Globus pallidus (tissue), 1 donor: ENCODE results near the gene ITGB2.
A peak's percentile ranks its signal among the peaks of the same experiment; 100 is the strongest.
"Not testable (repeated sequence)": the region's sequence is repeated elsewhere in the genome, so short reads cannot be mapped to it uniquely, and the experiment has no call there.

ENCODE experiments used
- DNase-seq: peaks from one replicate; pipeline ENCODE4 v3.0.0-alpha.2; 2015; ENCODE audit warnings: low spot score

Gene ITGB2

GRCh38 chr21:44926331-44927101 is 5.8 kb upstream of the ITGB2 start:
- no peak for DNase-seq

- no peak for DNase-seq
Observed at GRCh38 chr21:44925378-44925755, 4.7 kb upstream of the ITGB2 start.

- DNase-seq = no peak
Observed at GRCh38 chr21:44924606-44925377, 4.1 kb upstream of the ITGB2 start.

- DNase-seq = no peak
Observed at GRCh38 chr21:44923480-44924084, 2.9 kb upstream of the ITGB2 start.

- no peak for DNase-seq
Observed at GRCh38 chr21:44921928-44922327, 1.2 kb upstream of the ITGB2 start.

GRCh38 chr21:44919913-44920693 is 596 bp downstream of the ITGB2 start:
- DNase-seq = no peak

GRCh38 chr21:44919111-44919912 is 1.4 kb downstream of the ITGB2 start:
- DNase-seq = no peak

- DNase-seq = no peak
Observed at GRCh38 chr21:44918581-44919033, 2.1 kb downstream of the ITGB2 start.

GRCh38 chr21:44918107-44918470 is 2.6 kb downstream of the ITGB2 start:
- no peak for DNase-seq

GRCh38 chr21:44917446-44918106 is 3.1 kb downstream of the ITGB2 start:
- DNase-seq = no peak

GRCh38 chr21:44916965-44917364 is 3.7 kb downstream of the ITGB2 start:
- DNase-seq = no peak

- DNase-seq = no peak
Observed at GRCh38 chr21:44914176-44914874, 6.4 kb downstream of the ITGB2 start.

- no peak for DNase-seq
Observed at GRCh38 chr21:44913425-44914175, 7.1 kb downstream of the ITGB2 start.

- DNase-seq = not testable (repeated sequence)
Observed at GRCh38 chr21:44912506-44913412, 7.9 kb downstream of the ITGB2 start.

GRCh38 chr21:44912158-44912473 is 8.6 kb downstream of the ITGB2 start:
- no peak for DNase-seq

GRCh38 chr21:44911384-44912157 is 9.1 kb downstream of the ITGB2 start:
- peak; percentile 63 for DNase-seq

GRCh38 chr21:44911068-44911383 is 9.7 kb downstream of the ITGB2 start:
- DNase-seq = no peak
